Tibial nerve (tissue), 4 donors: ENCODE results near the gene NLRP6.

Source experiments
- EP300 ChIP-seq, 2 donors: sonication (generic); formaldehyde crosslinking; IDR thresholded peaks; one replicate each; pipeline ENCODE4 v1.6.1; 2017; ENCODE audit warnings: antibody characterized with exemption in 2 of 2, mild to moderate bottlenecking in 1 of 2
- TF ChIP-seq, protein P1 (sequence below), 5 experiments: fragments of 200-600 bp in 3 of 5; fragments of 450-650 bp in 2 of 5; sonication (generic) in 3 of 5; IDR thresholded peaks; one replicate each; pipeline ENCODE4 v1.5.1; 2016 to 2019; ENCODE audit warnings: antibody characterized with exemption in 5 of 5, mild to moderate bottlenecking in 3 of 5, moderate library complexity in 2 of 5

- TF ChIP-seq, protein P1, sequence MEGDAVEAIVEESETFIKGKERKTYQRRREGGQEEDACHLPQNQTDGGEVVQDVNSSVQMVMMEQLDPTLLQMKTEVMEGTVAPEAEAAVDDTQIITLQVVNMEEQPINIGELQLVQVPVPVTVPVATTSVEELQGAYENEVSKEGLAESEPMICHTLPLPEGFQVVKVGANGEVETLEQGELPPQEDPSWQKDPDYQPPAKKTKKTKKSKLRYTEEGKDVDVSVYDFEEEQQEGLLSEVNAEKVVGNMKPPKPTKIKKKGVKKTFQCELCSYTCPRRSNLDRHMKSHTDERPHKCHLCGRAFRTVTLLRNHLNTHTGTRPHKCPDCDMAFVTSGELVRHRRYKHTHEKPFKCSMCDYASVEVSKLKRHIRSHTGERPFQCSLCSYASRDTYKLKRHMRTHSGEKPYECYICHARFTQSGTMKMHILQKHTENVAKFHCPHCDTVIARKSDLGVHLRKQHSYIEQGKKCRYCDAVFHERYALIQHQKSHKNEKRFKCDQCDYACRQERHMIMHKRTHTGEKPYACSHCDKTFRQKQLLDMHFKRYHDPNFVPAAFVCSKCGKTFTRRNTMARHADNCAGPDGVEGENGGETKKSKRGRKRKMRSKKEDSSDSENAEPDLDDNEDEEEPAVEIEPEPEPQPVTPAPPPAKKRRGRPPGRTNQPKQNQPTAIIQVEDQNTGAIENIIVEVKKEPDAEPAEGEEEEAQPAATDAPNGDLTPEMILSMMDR (IDR thresholded peaks at IDR 0.05), result no peak
- no peak for TF ChIP-seq EP300 (IDR thresholded peaks at IDR 0.05)
Observed at GRCh38 chr11:328012-328411, 49.8 kb downstream of the NLRP6 start.
